A673 (cell line): ENCODE measurements around the gene RANBP3.

Experiments used
- EZH2 ChIP-seq: fragments of 200-600 bp; sonication (generic); IDR thresholded peaks from 2 replicates; pipeline ENCODE4 v1.6.1; 2017; ENCODE audit warnings: borderline replicate concordance, low read depth, mild to moderate bottlenecking, mixed read lengths, antibody characterized with exemption, low read length; ENCODE audit not compliant: poor library complexity, severe bottlenecking
- TF ChIP-seq, protein P1 (sequence below): fragments of 300-800, 200-600 bp; sonication (generic); conservative IDR thresholded peaks from 2 replicates; pipeline ENCODE4 v1.5.1; 2017; ENCODE audit warnings: low read depth, mild to moderate bottlenecking, antibody characterized with exemption, low read length, moderate library complexity, mixed read lengths

DNA sequence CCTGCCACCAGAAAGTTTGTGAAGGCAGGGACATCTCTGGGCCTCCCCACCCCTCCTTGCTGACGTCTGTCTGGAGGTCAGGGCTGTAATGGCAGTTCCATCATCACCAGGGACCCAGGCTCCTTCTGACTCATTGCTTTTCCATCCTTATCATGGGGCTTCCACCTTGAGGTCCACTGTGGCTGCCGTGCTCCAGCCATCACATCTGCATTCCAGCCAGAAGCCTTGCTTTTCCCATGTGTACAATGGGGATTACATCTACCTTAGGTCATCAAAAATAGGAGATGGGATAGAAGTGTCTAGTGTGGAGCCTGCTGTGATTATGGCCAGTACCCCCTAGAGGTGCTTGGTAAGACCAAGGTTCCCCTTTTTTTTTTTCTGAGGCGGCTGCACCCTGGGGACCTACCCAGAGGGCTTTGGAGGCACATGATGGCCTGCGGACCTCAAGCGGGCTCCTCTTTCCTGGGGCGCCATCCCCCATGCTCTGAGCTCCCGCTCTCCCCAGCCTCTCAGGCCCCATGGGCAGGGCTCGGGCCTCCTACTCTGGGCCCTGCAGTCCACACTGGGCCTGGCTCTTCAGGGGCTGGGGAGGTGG lies 13.4 kb upstream of the RANBP3 start:
- TF ChIP-seq, protein P1, sequence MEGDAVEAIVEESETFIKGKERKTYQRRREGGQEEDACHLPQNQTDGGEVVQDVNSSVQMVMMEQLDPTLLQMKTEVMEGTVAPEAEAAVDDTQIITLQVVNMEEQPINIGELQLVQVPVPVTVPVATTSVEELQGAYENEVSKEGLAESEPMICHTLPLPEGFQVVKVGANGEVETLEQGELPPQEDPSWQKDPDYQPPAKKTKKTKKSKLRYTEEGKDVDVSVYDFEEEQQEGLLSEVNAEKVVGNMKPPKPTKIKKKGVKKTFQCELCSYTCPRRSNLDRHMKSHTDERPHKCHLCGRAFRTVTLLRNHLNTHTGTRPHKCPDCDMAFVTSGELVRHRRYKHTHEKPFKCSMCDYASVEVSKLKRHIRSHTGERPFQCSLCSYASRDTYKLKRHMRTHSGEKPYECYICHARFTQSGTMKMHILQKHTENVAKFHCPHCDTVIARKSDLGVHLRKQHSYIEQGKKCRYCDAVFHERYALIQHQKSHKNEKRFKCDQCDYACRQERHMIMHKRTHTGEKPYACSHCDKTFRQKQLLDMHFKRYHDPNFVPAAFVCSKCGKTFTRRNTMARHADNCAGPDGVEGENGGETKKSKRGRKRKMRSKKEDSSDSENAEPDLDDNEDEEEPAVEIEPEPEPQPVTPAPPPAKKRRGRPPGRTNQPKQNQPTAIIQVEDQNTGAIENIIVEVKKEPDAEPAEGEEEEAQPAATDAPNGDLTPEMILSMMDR: no peak
- TF ChIP-seq EZH2: no peak
